ENCODE measurements around the gene ASCL5. TPM values are rescaled to one million over a fixed set of nuclear protein-coding genes. Genes with fewer than 3 reads are reported as not detected.

Gene ASCL5
- total RNA-seq, 6 experiments from 2014 or later: not detected

GRCh38 chr1:201172326-201172725, 45.3 kb upstream of the ASCL5 start:
- DNase-seq (no peak), ATAC-seq (no peak)
- intact Hi-C loops (cut with DNase I): no loop called here
- TF ChIP-seq CTCF (IDR thresholded peaks at IDR 0.05) (no peak), POLR2A (IDR thresholded peaks at IDR 0.05) (no peak)
- Histone ChIP-seq H3K4me1 (peaks cover 0 to 39% (median 2%) of the 10 kb centered on the region in 4 donors), H3K4me3 (no peak overlapping the region), H3K27ac (no peak overlapping the region), H3K27me3 (no peaks in the 10 kb centered on the region), H3K36me3 (no peaks in the 10 kb centered on the region), H3K9me3 (no peaks in the 10 kb centered on the region)
- 79% methylated on average over 3 of the region's 4 CpGs for WGBS (ENCODE audit: insufficient coverage, low coverage, low lambda C conversion rate, missing lambda C conversion rate)

GRCh38 chr1:201171063-201172036, 44.4 kb upstream of the ASCL5 start:
- Histone ChIP-seq H3K36me3 (no peaks in the 10 kb centered on the region), H3K4me1 (peaks cover 0 to 39% (median 2%) of the 10 kb centered on the region in 4 donors), H3K27me3 (no peaks in the 10 kb centered on the region), H3K4me3 (peak overlapping the region; percentile 56 to 65 (median 61)), H3K27ac (peak overlapping the region; percentile 93 to 99 (median 97)), H3K9me3 (no peaks in the 10 kb centered on the region)
- ATAC-seq (peak; percentile 45 to 57 (median 51)), DNase-seq (peak in 2 of 3 donors; percentile 52 to 61)
- TF ChIP-seq CTCF (IDR thresholded peaks at IDR 0.05) (peak in 2 of 4 donors; percentile 28 to 32), POLR2A (IDR thresholded peaks at IDR 0.05) (peak; percentile 69)
- intact Hi-C loops (cut with DNase I): no loop called here
- WGBS (ENCODE audit: insufficient coverage, low coverage, low lambda C conversion rate, missing lambda C conversion rate): 14% methylated on average over 15 of the region's 48 CpGs

GRCh38 chr1:201170533-201171062, 43.6 kb upstream of the ASCL5 start:
- intact Hi-C loops (cut with DNase I): no loop called here
- DNase-seq (peak; percentile 98 to 99 (median 99)), ATAC-seq (peak; percentile 96 to 99 (median 97))
- H3K27ac ChIP-seq: peak overlapping the region; percentile 93 to 99 (median 97)
- WGBS (ENCODE audit: insufficient coverage, low coverage, low lambda C conversion rate, missing lambda C conversion rate): 0% methylated on average over 6 of the region's 26 CpGs
- H3K4me3 ChIP-seq: peak overlapping the region; percentile 56 to 65 (median 61)
- peaks cover 0 to 39% (median 2%) of the 10 kb centered on the region in 4 donors for H3K4me1 ChIP-seq
- TF ChIP-seq CTCF (IDR thresholded peaks at IDR 0.05) (no peak), POLR2A (IDR thresholded peaks at IDR 0.05) (peak; percentile 94)
- H3K9me3 ChIP-seq: no peaks in the 10 kb centered on the region
- H3K27me3 ChIP-seq: no peaks in the 10 kb centered on the region
- no peaks in the 10 kb centered on the region for H3K36me3 ChIP-seq

- peak overlapping the region in 2 of 3 donors; percentile 53 to 99 for H3K27ac ChIP-seq
- no peaks in the 10 kb centered on the region for H3K36me3 ChIP-seq
- no peak for DNase-seq
- H3K9me3 ChIP-seq: no peaks in the 10 kb centered on the region
- TF ChIP-seq CTCF (IDR thresholded peaks at IDR 0.05) (no peak), POLR2A (IDR thresholded peaks at IDR 0.05) (no peak)
- 60% methylated on average over 2 of the region's 2 CpGs for WGBS (ENCODE audit: insufficient coverage, low coverage, low lambda C conversion rate, missing lambda C conversion rate)
- ATAC-seq: no peak
- peaks cover 0 to 35% (median 2%) of the 10 kb centered on the region in 4 donors for H3K4me1 ChIP-seq
- intact Hi-C loops (cut with DNase I): no loop called here
- H3K27me3 ChIP-seq: no peaks in the 10 kb centered on the region
- H3K4me3 ChIP-seq: peak overlapping the region in 1 of 3 donors; percentile 3
Measured at GRCh38 chr1:201169971-201170532, 43.1 kb upstream of the ASCL5 start.
